Measurements from ENCODE around the gene GSPT2.

GSPT2 gene

GRCh38 chrX:51759055-51759839 lies 16.0 kb downstream of the GSPT2 start:
- WGBS (ENCODE audit: insufficient coverage, insufficient read length) = no CpG with 5 or more reads among the region's 6 CpGs
- no peaks in the 10 kb centered on the region for H3K4me1 ChIP-seq (ENCODE audit: control insufficient read depth, insufficient read depth, low read length)
- no peaks in the 10 kb centered on the region for H3K27me3 ChIP-seq (ENCODE audit: control insufficient read depth, insufficient read depth, low read length)
- no peaks in the 10 kb centered on the region for H3K9me3 ChIP-seq (ENCODE audit: control insufficient read depth, insufficient read depth, low read length)
- no peaks in the 10 kb centered on the region for H3K36me3 ChIP-seq (ENCODE audit: control insufficient read depth, insufficient read depth, low read length)
- H3K4me3 ChIP-seq (ENCODE audit: low read length) = no peak overlapping the region
- H3K27ac ChIP-seq (ENCODE audit: low read length) = no peak overlapping the region
- DNase-seq (ENCODE audit: low read depth, low spot score) = no peak

GRCh38 chrX:51760657-51761056 lies 17.4 kb downstream of the GSPT2 start:
- no CpG with 5 or more reads among the region's 4 CpGs for WGBS (ENCODE audit: insufficient coverage, insufficient read length)
- H3K9me3 ChIP-seq (ENCODE audit: control insufficient read depth, insufficient read depth, low read length) = no peaks in the 10 kb centered on the region
- DNase-seq (ENCODE audit: low read depth, low spot score) = no peak
- no peaks in the 10 kb centered on the region for H3K36me3 ChIP-seq (ENCODE audit: control insufficient read depth, insufficient read depth, low read length)
- H3K27me3 ChIP-seq (ENCODE audit: control insufficient read depth, insufficient read depth, low read length) = no peaks in the 10 kb centered on the region
- H3K27ac ChIP-seq (ENCODE audit: low read length) = no peak overlapping the region
- H3K4me1 ChIP-seq (ENCODE audit: control insufficient read depth, insufficient read depth, low read length) = no peaks in the 10 kb centered on the region
- no peak overlapping the region for H3K4me3 ChIP-seq (ENCODE audit: low read length)

- no peak for DNase-seq (ENCODE audit: low read depth, low spot score)
- Histone ChIP-seq H3K27ac (ENCODE audit: low read length) (no peak overlapping the region), H3K4me1 (ENCODE audit: control insufficient read depth, insufficient read depth, low read length) (no peaks in the 10 kb centered on the region), H3K36me3 (ENCODE audit: control insufficient read depth, insufficient read depth, low read length) (no peaks in the 10 kb centered on the region), H3K9me3 (ENCODE audit: control insufficient read depth, insufficient read depth, low read length) (no peaks in the 10 kb centered on the region), H3K4me3 (ENCODE audit: low read length) (no peak overlapping the region), H3K27me3 (ENCODE audit: control insufficient read depth, insufficient read depth, low read length) (no peaks in the 10 kb centered on the region)
- WGBS (ENCODE audit: insufficient coverage, insufficient read length) = no CpG with 5 or more reads among the region's 5 CpGs
Observed at GRCh38 chrX:51766546-51766945, 23.3 kb downstream of the GSPT2 start.

GRCh38 chrX:51776851-51777250 lies 33.6 kb downstream of the GSPT2 start:
- H3K4me1 ChIP-seq (ENCODE audit: control insufficient read depth, insufficient read depth, low read length) = no peaks in the 10 kb centered on the region; the same call in 1 of the 2 replicates
- H3K36me3 ChIP-seq (ENCODE audit: control insufficient read depth, insufficient read depth, low read length) = no peaks in the 10 kb centered on the region
- H3K27ac ChIP-seq (ENCODE audit: low read length) = no peak overlapping the region
- H3K27me3 ChIP-seq (ENCODE audit: control insufficient read depth, insufficient read depth, low read length) = no peaks in the 10 kb centered on the region
- H3K9me3 ChIP-seq (ENCODE audit: control insufficient read depth, insufficient read depth, low read length) = no peaks in the 10 kb centered on the region
- no CpG with 5 or more reads among the region's 3 CpGs for WGBS (ENCODE audit: insufficient coverage, insufficient read length)
- DNase-seq (ENCODE audit: low read depth, low spot score) = no peak
- H3K4me3 ChIP-seq (ENCODE audit: low read length) = no peak overlapping the region

GRCh38 chrX:51779306-51779705 lies 36.1 kb downstream of the GSPT2 start:
- DNase-seq (ENCODE audit: low read depth, low spot score) = no peak
- H3K4me3 ChIP-seq (ENCODE audit: low read length) = no peak overlapping the region
- WGBS (ENCODE audit: insufficient coverage, insufficient read length) = no CpG with 5 or more reads among the region's 3 CpGs

GRCh38 chrX:51795136-51795535 lies 51.9 kb downstream of the GSPT2 start:
- H3K4me1 ChIP-seq (ENCODE audit: control insufficient read depth, insufficient read depth, low read length) = no peaks in the 10 kb centered on the region
- no peak overlapping the region for H3K4me3 ChIP-seq (ENCODE audit: low read length)
- no peaks in the 10 kb centered on the region for H3K36me3 ChIP-seq (ENCODE audit: control insufficient read depth, insufficient read depth, low read length)
- no peak overlapping the region for H3K27ac ChIP-seq (ENCODE audit: low read length)
- no peaks in the 10 kb centered on the region for H3K27me3 ChIP-seq (ENCODE audit: control insufficient read depth, insufficient read depth, low read length)
- DNase-seq (ENCODE audit: low read depth, low spot score) = no peak
- no CpG with 5 or more reads among the region's 2 CpGs for WGBS (ENCODE audit: insufficient coverage, insufficient read length)
- no peaks in the 10 kb centered on the region for H3K9me3 ChIP-seq (ENCODE audit: control insufficient read depth, insufficient read depth, low read length)

More at GRCh38 chrX:51779306-51779705, 36.1 kb downstream of the GSPT2 start:
- Histone ChIP-seq H3K4me1 (ENCODE audit: control insufficient read depth, insufficient read depth, low read length) (no peaks in the 10 kb centered on the region; the same call in 1 of the 2 replicates), H3K9me3 (ENCODE audit: control insufficient read depth, insufficient read depth, low read length) (no peaks in the 10 kb centered on the region), H3K27ac (ENCODE audit: low read length) (no peak overlapping the region), H3K36me3 (ENCODE audit: control insufficient read depth, insufficient read depth, low read length) (no peaks in the 10 kb centered on the region), H3K27me3 (ENCODE audit: control insufficient read depth, insufficient read depth, low read length) (no peaks in the 10 kb centered on the region)

Measured in iPS DF 6.9 (cell line).